Stimulated activated naive CD8-positive, alpha-beta T cell treated with anti-CD3 and anti-CD28 coated beads, Interleukin-15, Interleukin-2, amounts not matched to agents 100 U/mL and 50 U/mL, for 24 hours (primary cell): ENCODE results near the gene ECHDC3.
"Not testable (repeated sequence)": the region's sequence is repeated elsewhere in the genome, so short reads cannot be mapped to it uniquely, and the experiment has no call there.

Experiments used
- ATAC-seq: fragments of 150-1000 bp; cut with Tn5 transposase; one replicate; pipeline ENCODE4 v1.10.0; 2021
- DNase-seq: peaks from one replicate; pipeline ENCODE4 v3.0.0; 2021

The ECHDC3 gene

GRCh38 chr10:11715815-11716494 is 26.2 kb upstream of the ECHDC3 start:
- DNase-seq (no peak), ATAC-seq (no peak)

GRCh38 chr10:11716686-11717085 is 25.5 kb upstream of the ECHDC3 start:
- DNase-seq (no peak), ATAC-seq (no peak)

GRCh38 chr10:11719496-11720259 is 22.5 kb upstream of the ECHDC3 start:
- DNase-seq (no peak), ATAC-seq (no peak)

GRCh38 chr10:11720260-11720741 is 21.9 kb upstream of the ECHDC3 start:
- ATAC-seq, result no peak
- DNase-seq, result no peak

GRCh38 chr10:11721806-11722205 is 20.4 kb upstream of the ECHDC3 start:
- no peak for DNase-seq

GRCh38 chr10:11723359-11723758 is 18.8 kb upstream of the ECHDC3 start:
- ATAC-seq, result no peak
- no peak for DNase-seq

More at GRCh38 chr10:11721806-11722205, 20.4 kb upstream of the ECHDC3 start:
- ATAC-seq, result no peak

- ATAC-seq (peak; percentile 61), DNase-seq (no peak)
Observed at GRCh38 chr10:11724938-11725776, 17.0 kb upstream of the ECHDC3 start.

- DNase-seq (no peak), ATAC-seq (no peak)
Observed at GRCh38 chr10:11725912-11726311, 16.3 kb upstream of the ECHDC3 start.

- no peak for DNase-seq
- ATAC-seq, result no peak
Observed at GRCh38 chr10:11727563-11727962, 14.6 kb upstream of the ECHDC3 start.

GRCh38 chr10:11728353-11728752 is 13.8 kb upstream of the ECHDC3 start:
- ATAC-seq (no peak), DNase-seq (no peak)

- DNase-seq (no peak), ATAC-seq (no peak)
Observed at GRCh38 chr10:11729790-11730315, 12.3 kb upstream of the ECHDC3 start.

- ATAC-seq, result no peak
- DNase-seq, result no peak
Observed at GRCh38 chr10:11730779-11731178, 11.4 kb upstream of the ECHDC3 start.

- not testable (repeated sequence) for DNase-seq, ATAC-seq
Observed at GRCh38 chr10:11736767-11737166, 5.4 kb upstream of the ECHDC3 start.

GRCh38 chr10:11737258-11738032 is 4.7 kb upstream of the ECHDC3 start:
- DNase-seq, ATAC-seq: not testable (repeated sequence)

GRCh38 chr10:11740907-11741306 is 1.3 kb upstream of the ECHDC3 start:
- DNase-seq, result no peak
- no peak for ATAC-seq

- no peak for ATAC-seq
- DNase-seq, result no peak
Observed at GRCh38 chr10:11741608-11742007, 574 bp upstream of the ECHDC3 start.

- no peak for ATAC-seq
- DNase-seq, result no peak
Observed at GRCh38 chr10:11742779-11743298, 657 bp downstream of the ECHDC3 start.

GRCh38 chr10:11743461-11744338 is 1.5 kb downstream of the ECHDC3 start:
- ATAC-seq, result no peak
- DNase-seq, result no peak

GRCh38 chr10:11745045-11745444 is 2.9 kb downstream of the ECHDC3 start:
- DNase-seq (no peak), ATAC-seq (no peak)

GRCh38 chr10:11746883-11747539 is 4.8 kb downstream of the ECHDC3 start:
- no peak for DNase-seq
- no peak for ATAC-seq
